HG03060 (cell line): ENCODE results near the gene PAQR5.

Source experiments
- ATAC-seq: cut with Tn5 transposase; IDR thresholded peaks from one replicate; pipeline ENCODE4 v1.9.1; 2021; ENCODE audit warnings: low read depth, moderate number of reproducible peaks; ENCODE audit not compliant: unreplicated experiment

Gene PAQR5

DNA sequence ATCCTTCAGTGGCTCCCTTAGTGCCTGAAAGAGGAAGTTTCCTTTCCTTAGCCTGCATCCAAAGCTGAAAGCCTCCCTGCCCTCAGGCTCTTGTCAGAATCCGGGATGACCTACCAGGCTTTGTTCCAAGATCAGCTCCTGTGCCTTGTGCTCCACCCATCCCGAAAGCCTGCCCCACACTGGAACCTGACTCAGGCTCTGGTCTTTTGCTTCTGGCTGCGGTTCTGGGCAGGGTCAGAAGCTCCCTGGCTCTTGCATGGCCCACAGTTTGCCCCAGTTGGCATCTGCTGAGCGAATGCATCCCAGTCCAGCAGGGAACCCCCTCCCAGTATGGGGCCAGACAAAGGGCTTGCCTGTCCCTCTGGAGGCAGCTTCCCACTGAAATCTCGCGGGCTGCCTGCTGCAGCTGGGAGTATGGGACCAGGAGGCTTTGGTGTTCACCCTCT is 89.6 kb downstream of the PAQR5 start:
- no peak for ATAC-seq

- ATAC-seq, result no peak
Measured at GRCh38 chr15:69389426-69389825, 90.7 kb downstream of the PAQR5 start.

DNA sequence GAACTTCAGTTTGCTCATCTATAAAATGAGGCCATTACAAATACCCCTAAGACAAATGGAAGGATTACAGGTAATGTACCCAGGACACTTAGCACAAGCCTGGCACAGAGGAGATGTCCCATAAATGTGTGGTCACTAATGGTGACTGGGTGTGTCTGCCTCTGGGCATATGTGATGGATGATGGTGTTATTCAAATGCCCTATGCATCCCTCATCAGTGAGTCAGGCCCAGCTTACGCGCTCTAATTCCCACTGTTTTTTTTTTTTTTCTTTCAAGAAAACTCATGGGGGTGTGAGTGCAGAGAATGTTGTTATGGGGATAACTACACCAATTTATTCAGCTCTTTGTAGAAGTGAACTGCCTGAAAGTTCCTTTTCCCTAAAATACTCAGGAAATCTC is 91.9 kb downstream of the PAQR5 start:
- no peak for ATAC-seq

DNA sequence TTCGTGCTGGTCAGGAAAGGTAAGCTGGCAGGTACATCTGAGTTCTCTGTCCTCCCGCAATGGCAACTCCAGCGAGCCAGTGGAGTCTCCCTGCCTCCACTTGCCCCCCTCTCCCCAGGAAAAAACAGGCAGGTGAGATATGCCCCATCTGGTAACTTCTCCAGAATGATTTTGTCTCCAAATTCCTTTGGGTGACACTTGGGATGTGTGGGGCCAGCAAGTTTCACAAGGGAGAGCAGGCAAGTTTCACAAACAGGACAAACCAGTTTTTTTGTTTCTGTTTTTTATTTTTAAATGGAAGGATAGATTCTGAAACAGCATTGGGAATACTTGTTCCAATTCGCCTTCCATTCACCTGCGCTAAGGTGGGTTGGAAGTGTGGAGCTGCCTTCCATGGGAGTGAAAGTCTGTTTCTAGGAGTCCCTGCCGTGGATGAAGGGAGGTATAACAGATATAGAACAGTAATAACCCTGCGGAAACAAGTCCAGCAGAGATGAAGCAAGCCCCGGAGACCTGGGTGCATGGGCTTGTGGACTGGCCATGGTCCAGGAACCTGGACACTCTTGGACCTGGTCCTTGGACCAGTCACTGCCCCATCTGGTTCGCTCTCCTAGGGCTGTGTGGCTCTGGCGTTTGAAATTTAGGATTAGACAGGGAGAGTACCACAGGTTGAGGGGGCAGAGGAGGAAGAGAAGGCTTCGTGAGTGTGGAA is 92.5 kb downstream of the PAQR5 start:
- no peak for ATAC-seq

- no peak for ATAC-seq
Measured at GRCh38 chr15:69392352-69392751, 93.6 kb downstream of the PAQR5 start.

- ATAC-seq, result no peak
Measured at GRCh38 chr15:69393831-69394491, 95.2 kb downstream of the PAQR5 start.

DNA sequence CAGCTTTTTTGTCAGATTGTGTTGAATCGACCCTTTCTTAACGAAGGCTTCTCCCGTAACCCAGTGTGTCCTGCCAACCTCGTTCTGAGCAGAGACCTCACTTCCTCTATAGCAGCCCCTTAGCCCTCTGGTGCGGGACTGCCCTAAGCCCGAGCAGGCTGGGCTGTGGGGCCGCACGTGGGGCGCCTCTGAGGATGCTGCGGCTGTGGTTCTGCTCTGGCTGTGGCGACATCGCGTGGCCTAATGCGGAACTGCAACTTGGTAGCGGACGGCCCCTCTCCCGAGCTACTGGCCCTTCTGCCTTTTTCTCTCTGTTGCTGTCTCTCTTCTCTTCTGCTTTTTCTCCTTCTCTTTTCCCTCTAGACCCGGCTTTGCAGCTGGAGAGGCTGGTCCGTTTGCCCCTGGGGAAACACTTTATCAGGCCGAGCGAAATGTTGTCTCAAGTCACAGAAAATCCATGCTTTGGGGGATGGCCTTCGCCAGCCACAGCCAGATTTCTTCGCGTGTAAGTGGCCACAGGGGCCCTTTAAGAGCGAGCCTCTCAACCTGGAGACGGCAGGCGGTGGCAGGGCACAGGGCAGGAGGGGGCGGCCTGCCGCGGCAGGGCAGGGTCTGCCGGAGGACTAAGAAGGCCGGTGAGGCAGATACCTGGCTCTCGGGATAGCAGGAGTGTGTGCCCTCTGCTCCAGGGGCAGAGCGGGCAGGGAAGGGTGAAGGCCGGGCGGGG is 96.0 kb downstream of the PAQR5 start:
- no peak for ATAC-seq

DNA sequence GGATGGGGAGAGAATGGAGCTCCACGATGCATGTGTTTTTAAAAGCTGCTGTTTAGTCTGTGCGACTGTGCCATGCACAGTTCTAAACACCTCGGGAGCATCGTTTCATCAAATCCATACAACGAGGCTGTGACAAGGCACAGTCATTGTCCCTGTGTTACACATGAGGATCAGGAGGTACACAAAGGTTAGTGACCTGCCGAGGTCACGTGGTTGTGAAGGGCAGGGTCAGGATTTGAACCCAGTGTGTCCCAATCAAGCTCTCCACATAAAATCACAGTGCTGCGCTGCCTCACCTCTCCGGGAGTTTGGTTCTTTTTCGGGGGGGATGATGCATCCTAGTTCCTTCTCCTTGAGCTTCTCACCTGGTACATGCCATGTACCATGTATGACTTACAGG is 96.7 kb downstream of the PAQR5 start:
- ATAC-seq, result no peak

GRCh38 chr15:69395991-69396390 is 97.3 kb downstream of the PAQR5 start:
- no peak for ATAC-seq

DNA sequence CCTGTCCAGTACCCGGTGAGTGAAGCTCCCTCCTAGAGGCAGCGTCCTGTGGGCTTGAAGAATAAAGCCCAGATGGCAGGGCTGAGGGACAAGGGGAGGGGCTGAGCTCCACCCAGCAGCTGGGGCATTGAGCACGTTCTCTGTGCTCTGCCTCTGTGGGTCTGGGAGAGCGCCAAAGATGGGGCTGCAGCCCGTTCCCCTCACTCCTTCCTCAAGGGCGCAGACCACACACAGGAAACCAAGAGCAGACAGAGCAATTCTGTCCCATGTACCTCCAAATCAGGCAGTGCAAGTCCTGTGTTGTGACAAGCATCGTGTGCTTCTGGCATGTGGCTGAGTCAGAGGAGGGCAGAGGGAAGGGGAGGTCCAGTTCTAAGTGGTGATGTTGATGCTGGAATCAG is 99.8 kb downstream of the PAQR5 start:
- no peak for ATAC-seq

DNA sequence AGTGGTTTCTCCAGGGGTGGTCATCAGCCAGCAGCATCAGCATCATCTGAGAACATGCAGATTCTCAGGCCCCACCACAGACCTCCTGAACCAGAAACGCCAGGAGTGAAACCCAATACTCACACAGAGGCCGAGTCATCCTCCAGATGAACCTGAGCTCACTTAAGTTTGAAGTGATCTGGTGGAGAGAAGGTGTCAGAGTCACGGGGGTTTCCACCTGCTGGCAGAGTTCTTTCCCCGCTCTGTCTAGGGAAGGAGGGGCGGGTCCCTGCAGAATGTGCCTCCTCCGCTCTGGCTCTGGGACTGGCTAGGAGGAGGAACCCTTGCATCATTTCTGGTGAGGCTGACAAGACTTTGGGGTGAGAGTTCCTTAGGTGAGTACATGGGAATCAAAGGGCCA is 102.1 kb downstream of the PAQR5 start:
- ATAC-seq, result no peak

DNA sequence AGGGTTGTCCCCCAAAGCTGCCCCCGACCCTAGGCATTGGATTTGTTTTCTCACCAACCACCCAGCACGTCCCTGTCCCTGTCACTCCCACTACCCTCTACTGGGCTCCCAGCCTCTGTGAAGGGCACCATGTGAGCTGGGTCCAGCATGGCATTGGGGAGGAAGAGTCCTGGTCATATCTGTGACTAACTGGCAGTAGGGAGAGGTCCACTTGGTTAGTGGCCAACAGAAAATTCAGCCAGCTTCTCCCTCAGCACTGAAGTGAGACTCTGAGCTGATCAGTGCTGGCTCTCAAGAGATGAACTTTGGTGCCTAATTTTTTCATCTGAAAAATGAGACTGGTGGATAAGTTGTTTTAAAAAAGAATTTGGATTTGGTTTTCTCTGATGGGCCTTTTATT is 104.1 kb downstream of the PAQR5 start:
- no peak for ATAC-seq

GRCh38 chr15:69403594-69403993 is 104.9 kb downstream of the PAQR5 start:
- ATAC-seq, result no peak

- ATAC-seq, result no peak
Measured at GRCh38 chr15:69405110-69405509, 106.4 kb downstream of the PAQR5 start.

DNA sequence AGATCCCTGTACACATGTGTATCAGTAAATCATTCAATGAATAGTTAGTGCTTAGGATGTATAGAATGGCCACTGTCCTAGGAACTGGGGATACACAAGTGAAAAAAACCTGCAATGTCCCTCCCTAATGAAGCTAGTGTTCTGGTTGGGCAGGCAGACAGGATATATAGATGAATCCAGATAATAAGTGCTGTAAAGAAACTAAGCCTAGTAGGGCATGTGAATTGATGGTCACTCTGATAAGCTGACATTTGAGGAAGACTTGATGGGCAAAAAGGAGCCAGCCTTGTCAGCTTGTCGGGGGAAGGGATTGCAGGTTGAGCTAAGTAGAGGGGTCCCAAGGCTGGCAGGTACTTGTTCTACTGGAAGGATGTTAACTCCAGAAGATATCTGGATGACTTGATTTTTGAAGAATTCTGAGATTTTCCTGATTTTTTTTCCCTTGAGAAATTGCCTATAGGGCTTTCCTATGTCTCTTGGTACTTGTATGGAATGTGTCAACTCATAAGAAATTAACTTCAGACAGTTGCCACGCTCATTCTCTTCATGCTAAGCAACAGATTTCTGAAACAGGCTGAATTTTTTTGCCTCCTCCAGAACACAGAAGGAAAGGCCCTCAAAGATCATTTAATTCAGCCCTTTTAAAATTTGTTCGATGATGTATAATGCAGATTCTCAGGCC is 109.1 kb downstream of the PAQR5 start:
- no peak for ATAC-seq

DNA sequence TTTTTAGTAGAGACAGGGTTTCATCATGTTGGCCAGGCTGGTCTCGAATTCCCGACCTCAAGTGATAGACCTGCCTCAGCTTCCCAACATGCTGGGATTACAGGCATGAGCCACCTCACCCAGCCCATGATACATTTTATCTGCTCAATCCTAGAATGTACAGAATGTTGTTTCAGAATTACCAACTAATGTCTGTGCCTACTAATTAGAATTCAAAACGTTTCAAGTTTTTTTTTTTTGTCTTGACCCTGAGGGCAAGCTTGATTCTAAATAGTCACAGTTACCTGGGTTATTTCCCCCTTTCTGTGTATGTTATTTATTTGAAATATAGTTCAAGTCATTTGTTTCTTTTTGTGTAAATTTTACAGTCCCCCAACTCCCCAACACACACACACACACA is 110.1 kb downstream of the PAQR5 start:
- no peak for ATAC-seq

DNA sequence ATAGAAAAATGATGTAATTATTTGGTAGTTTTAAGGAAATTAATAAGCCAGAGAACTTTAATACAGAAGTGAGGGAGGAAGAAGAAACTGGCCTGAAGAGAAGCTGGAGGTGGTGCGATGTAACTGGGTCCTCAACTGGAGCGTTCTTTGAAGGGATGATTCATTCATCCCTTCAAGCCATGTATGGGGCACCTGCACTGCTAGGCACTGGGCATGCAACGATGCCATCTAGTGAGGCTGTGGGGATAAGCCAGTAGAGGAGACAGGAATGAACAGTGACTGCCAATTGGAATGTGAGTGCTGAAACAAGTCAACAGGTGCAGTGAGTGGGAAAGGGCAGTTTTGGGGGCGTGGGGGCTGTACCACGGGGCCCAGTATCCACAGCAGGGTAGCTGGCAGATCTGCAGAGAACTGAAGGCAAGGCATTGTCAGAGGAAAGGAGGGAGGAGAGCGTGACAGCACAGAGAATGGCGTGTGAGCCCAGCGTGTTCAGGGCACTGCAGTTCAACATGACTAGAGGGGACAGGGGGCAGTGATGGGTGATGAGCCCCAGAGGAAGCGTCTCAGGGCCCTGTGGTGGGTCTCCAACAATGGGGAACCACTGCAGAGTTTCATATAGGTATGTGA is 111.6 kb downstream of the PAQR5 start:
- no peak for ATAC-seq

DNA sequence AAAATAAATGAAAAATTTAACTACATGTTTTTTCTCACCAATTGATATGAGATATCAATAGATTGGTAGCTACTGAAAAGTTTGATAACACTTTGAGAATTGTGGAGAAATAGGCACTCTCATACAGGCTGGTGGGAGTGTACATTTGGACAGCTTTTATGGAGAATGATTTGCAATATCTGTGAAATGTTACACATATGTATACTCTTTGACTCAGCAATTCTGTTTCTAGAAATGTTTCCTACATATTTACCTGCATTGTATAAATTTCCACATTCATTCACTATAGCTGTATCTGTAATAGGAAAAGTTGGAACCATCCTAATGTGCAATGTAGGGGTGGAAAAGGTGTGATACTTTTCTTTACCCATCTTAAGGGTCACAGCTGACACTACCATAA is 113.6 kb downstream of the PAQR5 start:
- no peak for ATAC-seq

- no peak for ATAC-seq
Measured at GRCh38 chr15:69412701-69413100, 114.0 kb downstream of the PAQR5 start.

- ATAC-seq, result peak; percentile 59
Measured at GRCh38 chr15:69413822-69414700, 115.3 kb downstream of the PAQR5 start, which contains the start of gene KIF23. TSS of gene KIF23 (plus strand) at chr15:69414349. CDS start at chr15:69414466, 117 bp downstream.
